Upper lobe of left lung (tissue), 6 donors: Measurements from ENCODE around the gene PCYT1A. TPM values are rescaled to one million over a fixed set of nuclear protein-coding genes. Genes with fewer than 3 reads are reported as not detected.

Experiments
- ATAC-seq, 2 donors: fragments of 200-7000 bp; cut with Tn5 transposase; one replicate each; pipeline ENCODE4 v1.9.1; 2022; ENCODE audit warnings: mild to moderate bottlenecking in 2 of 2, moderate library complexity in 2 of 2; ENCODE audit not compliant: low FRiP score in 2 of 2
- DNase-seq, 2 donors: peaks; one replicate each; pipeline ENCODE4 v3.0.0-alpha.2; 2019 to 2020
- H3K27ac ChIP-seq, 4 donors: fragments of 200-600 bp; sonication (generic); one replicate each; pipeline ENCODE4 v1.5.1; 2016 to 2019
- H3K27me3 ChIP-seq, 4 donors: fragments of 200-600 bp; sonication (generic); one replicate each; pipeline ENCODE4 v1.5.1; 2017 to 2019
- H3K36me3 ChIP-seq, 4 donors: fragments of 200-600 bp; sonication (generic); one replicate each; pipeline ENCODE4 v1.5.1; 2016 to 2019
- H3K4me1 ChIP-seq, 4 donors: fragments of 200-600 bp; sonication (generic); one replicate each; pipeline ENCODE4 v1.5.1; 2018 to 2019
- H3K4me3 ChIP-seq, 4 donors: fragments of 200-600 bp; sonication (generic); one replicate each; pipeline ENCODE4 v1.5.1; 2017 to 2019; ENCODE audit warnings: mild to moderate bottlenecking in 2 of 4, moderate library complexity in 1 of 4
- H3K9me3 ChIP-seq, 4 donors: fragments of 200-600 bp; sonication (generic); one replicate each; pipeline ENCODE4 v1.5.1; 2018 to 2019
- CTCF ChIP-seq, 6 experiments: fragments of 450-650 bp in 4 of 6; fragments of 200-600 bp in 2 of 6; sonication (generic) in 2 of 6; IDR thresholded peaks; one replicate each; pipeline ENCODE4 v1.5.1; 2016 to 2019; ENCODE audit warnings: antibody characterized with exemption in 6 of 6
- EP300 ChIP-seq, 4 donors: sonication (generic); formaldehyde crosslinking; IDR thresholded peaks; one replicate each; pipeline ENCODE4 v1.5.1; 2017; ENCODE audit warnings: antibody characterized with exemption in 4 of 4, control low read depth in 2 of 4
- POLR2A ChIP-seq, 4 donors: fragments of 450-650 bp; IDR thresholded peaks; one replicate each; pipeline ENCODE4 v1.5.1; 2016 to 2017; ENCODE audit warnings: antibody characterized with exemption in 4 of 4, mild to moderate bottlenecking in 2 of 4
- POLR2AphosphoS5 ChIP-seq, 2 donors: sonication (generic); formaldehyde crosslinking; IDR thresholded peaks; one replicate each; pipeline ENCODE4 v1.5.1; 2017; ENCODE audit warnings: antibody characterized with exemption in 2 of 2
- WGBS, 2 donors: methylation state at CpG; one replicate each; pipeline ENCODE4 v1.1.5; 2017 to 2018; 5-methylcytosine and 5-hydroxymethylcytosine counted together
- total RNA-seq, 6 donors: library from RNA; depleted of rRNA in 4 of 6; stranded (reverse); fragments of >200 nt in 4 of 6; gene quantifications; one replicate each; pipeline versions ENCODE4 v1.1.0 to v1.2.1, GENCODE V29; 2016 to 2021
- donor health status: DM: no; HTN: no; CAD: no; lungs with moderate emphysema.
- donor health status: DM: no; HTN: yes; CAD: no; lungs with severe emphysema.

Gene PCYT1A
- total RNA-seq, 6 donors from 2014 or later, result 51.6 to 75.2 (median 68.5) TPM

GRCh38 chr3:196220587-196220986, 66.9 kb downstream of the PCYT1A start:
- TF ChIP-seq POLR2A (IDR thresholded peaks at IDR 0.05) (no peak), POLR2AphosphoS5 (IDR thresholded peaks at IDR 0.05) (peak in 1 of 2 donors; percentile 34)
- no peaks in the 10 kb centered on the region for H3K36me3 ChIP-seq
- DNase-seq (peak in 1 of 2 donors; percentile 72), ATAC-seq (peak; percentile 54 to 68)
- peak overlapping the region; percentile 66 to 76 (median 68) for H3K27ac ChIP-seq
- H3K27me3 ChIP-seq, result no peaks in the 10 kb centered on the region
- 65 to 66% methylated on average over 10 of the region's 10 CpGs for WGBS, 2 donors
- peaks cover 12 to 20% (median 14%) of the 10 kb centered on the region in 4 donors for H3K4me1 ChIP-seq
- no peaks in the 10 kb centered on the region for H3K9me3 ChIP-seq
- H3K4me3 ChIP-seq, result no peak overlapping the region

GRCh38 chr3:196219970-196220311, 67.6 kb downstream of the PCYT1A start:
- no peak for DNase-seq
- Histone ChIP-seq H3K27ac (peak overlapping the region; percentile 66 to 76 (median 68)), H3K9me3 (no peaks in the 10 kb centered on the region), H3K36me3 (no peaks in the 10 kb centered on the region), H3K4me3 (peak overlapping the region in 1 of 4 donors; percentile 28), H3K27me3 (no peaks in the 10 kb centered on the region), H3K4me1 (peaks cover 12 to 20% (median 14%) of the 10 kb centered on the region in 4 donors)
- peak in 1 of 2 donors; percentile 2 for ATAC-seq
- TF ChIP-seq POLR2AphosphoS5 (IDR thresholded peaks at IDR 0.05) (no peak), POLR2A (IDR thresholded peaks at IDR 0.05) (no peak), CTCF (IDR thresholded peaks at IDR 0.05) (no peak), EP300 (IDR thresholded peaks at IDR 0.05) (no peak)
- WGBS, 2 donors, result 81 to 87% methylated on average over 12 to 19 of the region's 19 CpGs

GRCh38 chr3:196219194-196219969, 68.1 kb downstream of the PCYT1A start:
- H3K4me1 ChIP-seq, result peaks cover 12 to 20% (median 14%) of the 10 kb centered on the region in 4 donors
- DNase-seq (peak in 1 of 2 donors; percentile 66), ATAC-seq (peak; percentile 61 to 89)
- TF ChIP-seq POLR2A (IDR thresholded peaks at IDR 0.05) (peak in 1 of 4 donors; percentile 25), CTCF (IDR thresholded peaks at IDR 0.05) (no peak), POLR2AphosphoS5 (IDR thresholded peaks at IDR 0.05) (peak in 1 of 2 donors; percentile 14)
- H3K27me3 ChIP-seq, result no peaks in the 10 kb centered on the region
- WGBS, 2 donors, result 28 to 33% methylated on average over 15 to 19 of the region's 19 CpGs
- H3K4me3 ChIP-seq, result peak overlapping the region in 3 of 4 donors; percentile 13 to 31 (median 28)
- H3K9me3 ChIP-seq, result no peaks in the 10 kb centered on the region
- peak overlapping the region; percentile 66 to 76 (median 68) for H3K27ac ChIP-seq
- H3K36me3 ChIP-seq, result no peaks in the 10 kb centered on the region

- Histone ChIP-seq H3K9me3 (no peaks in the 10 kb centered on the region), H3K27me3 (no peaks in the 10 kb centered on the region), H3K4me3 (no peak overlapping the region), H3K4me1 (peaks cover 12 to 20% (median 14%) of the 10 kb centered on the region in 4 donors), H3K27ac (peak overlapping the region in 2 of 4 donors; percentile 1 to 76), H3K36me3 (no peaks in the 10 kb centered on the region)
- ATAC-seq, result no peak
- no peak for TF ChIP-seq POLR2A (IDR thresholded peaks at IDR 0.05)
- WGBS, 2 donors, result 91 to 94% methylated on average over 6 to 13 of the region's 13 CpGs
- DNase-seq, result no peak
These were observed 69.3 kb downstream of the PCYT1A start for GRCh38 chr3:196218155-196218712.

- 88 to 93% methylated on average over 10 to 12 of the region's 12 CpGs for WGBS, 2 donors
- TF ChIP-seq EP300 (IDR thresholded peaks at IDR 0.05) (no peak), POLR2A (IDR thresholded peaks at IDR 0.05) (no peak), CTCF (IDR thresholded peaks at IDR 0.05) (no peak), POLR2AphosphoS5 (IDR thresholded peaks at IDR 0.05) (no peak)
- Histone ChIP-seq H3K27me3 (no peaks in the 10 kb centered on the region), H3K4me1 (peaks cover 10 to 20% (median 14%) of the 10 kb centered on the region in 4 donors), H3K27ac (no peak overlapping the region), H3K9me3 (no peaks in the 10 kb centered on the region), H3K36me3 (no peaks in the 10 kb centered on the region), H3K4me3 (no peak overlapping the region)
- ATAC-seq (no peak), DNase-seq (no peak)
These were observed 70.0 kb downstream of the PCYT1A start for GRCh38 chr3:196217307-196218154.
